Small intestine (tissue), 7 donors: ENCODE measurements around the gene LAMB1. TPM values are rescaled to one million over a fixed set of nuclear protein-coding genes. Genes with fewer than 3 reads are reported as not detected.

Experiments used
- DNase-seq, 2 donors: peaks; one replicate each; pipeline versions ENCODE4 v3.0.0 to v3.0.0-alpha.2; 2013
- FAIRE-seq: peaks from 2 replicates; lab custom pipeline; 2012; peaks lifted over from hg19 to GRCh38; lab: Jason Lieb, UNC
- H3K27ac ChIP-seq, 3 donors: one replicate each; pipeline ENCODE4 v1.5.1; 2013; ENCODE audit warnings: low read length in 2 of 3, mild to moderate bottlenecking in 2 of 3, control low read depth in 1 of 3, inconsistent platforms in 1 of 3, low read depth in 1 of 3, moderate library complexity in 1 of 3
- H3K27me3 ChIP-seq, 3 donors: one replicate each; pipeline ENCODE4 v1.6.1; 2013; ENCODE audit warnings: low read length in 3 of 3, inconsistent platforms in 1 of 3; ENCODE audit not compliant: control insufficient read depth in 3 of 3, insufficient read depth in 3 of 3
- H3K36me3 ChIP-seq, 3 donors: one replicate each; pipeline ENCODE4 v1.6.1; 2013; ENCODE audit warnings: low read length in 3 of 3, inconsistent platforms in 1 of 3, low read depth in 1 of 3, mild to moderate bottlenecking in 1 of 3, moderate library complexity in 1 of 3; ENCODE audit not compliant: control insufficient read depth in 3 of 3, insufficient read depth in 2 of 3
- H3K4me1 ChIP-seq, 3 donors: one replicate each; pipeline ENCODE4 v1.6.1; 2013; ENCODE audit warnings: low read length in 2 of 3, inconsistent platforms in 1 of 3, low read depth in 1 of 3, mild to moderate bottlenecking in 1 of 3, moderate library complexity in 1 of 3; ENCODE audit not compliant: control insufficient read depth in 3 of 3, insufficient read depth in 2 of 3
- H3K4me3 ChIP-seq, 3 donors: one replicate each; pipeline ENCODE4 v1.5.1; 2013; ENCODE audit warnings: low read length in 3 of 3, control low read depth in 1 of 3, inconsistent platforms in 1 of 3, low read depth in 1 of 3, mild to moderate bottlenecking in 1 of 3, moderate library complexity in 1 of 3
- H3K9me3 ChIP-seq, 2 donors: one replicate each; pipeline ENCODE4 v1.6.1; 2013; ENCODE audit warnings: low read depth in 1 of 2, low read length in 1 of 2; ENCODE audit not compliant: control insufficient read depth in 2 of 2, insufficient read depth in 1 of 2
- WGBS, 3 donors: extraction: QIAGEN DNeasy Blood & Tissue Kit; methylation state at CpG; one replicate each; pipeline ENCODE4 v1.1.7; 2013; 5-methylcytosine and 5-hydroxymethylcytosine counted together
- polyA plus RNA-seq, 4 donors: library from polyadenylated mRNA; stranded (reverse) in 3 of 4; unstranded in 1 of 4; fragments of 200-250 nt in 3 of 4; fragments of 120-200 nt in 1 of 4; gene quantifications; one replicate each; pipeline versions ENCODE4 v1.2.1 to v1.2.3, GENCODE V29; 2013
- donor health status: healthy with polysubstance abuse.
- donor health status: control.
- donor health status: control.
- donor health status: Bipolar disorder and iron deficiency.
- donor health status: healthy.

Gene LAMB1
- polyA plus RNA-seq, 4 donors, result 15.9 to 190 (median 71.5) TPM

DNA sequence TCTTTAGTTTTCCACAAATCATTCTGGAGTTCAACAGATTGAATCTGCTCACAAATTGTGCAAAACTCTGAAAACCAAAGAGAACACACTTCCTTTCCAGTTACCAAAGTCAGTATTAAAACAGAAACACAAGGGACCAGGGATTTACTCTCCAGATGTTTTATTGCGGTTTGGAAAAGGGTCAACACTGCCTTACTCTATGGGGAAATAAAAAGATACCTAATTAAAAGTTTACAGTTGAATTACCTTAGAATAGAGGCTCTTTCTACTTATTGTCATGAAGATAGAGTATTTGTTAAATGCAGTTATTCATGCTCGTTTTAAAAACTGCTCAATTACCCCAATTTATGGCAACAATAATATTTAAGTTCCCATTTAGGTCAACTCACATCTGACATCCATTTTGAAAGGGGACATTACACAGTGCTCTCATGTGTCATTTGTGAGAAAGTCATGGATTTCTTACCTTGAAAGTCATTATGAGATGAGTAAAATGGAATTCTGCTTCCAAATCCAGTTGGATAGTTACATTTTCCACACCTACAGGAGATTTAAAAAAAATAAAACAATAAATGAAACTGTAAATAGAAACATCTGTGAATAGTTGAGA, 8.4 kb downstream of the LAMB1 start:
- H3K27ac ChIP-seq, result peak overlapping the region in 1 of 3 donors; percentile 70
- peaks cover 0 to 2% (median 0%) of the 10 kb centered on the region in 3 donors for H3K27me3 ChIP-seq
- H3K9me3 ChIP-seq, result no peaks in the 10 kb centered on the region
- no peak overlapping the region for H3K4me3 ChIP-seq
- 15 to 35% (median 23%) methylated on average over 2 of the region's 2 CpGs for WGBS, 3 donors
- peaks cover 8 to 48% (median 13%) of the 10 kb centered on the region in 3 donors for H3K4me1 ChIP-seq
- DNase-seq, result no peak
- H3K36me3 ChIP-seq, result peaks cover 0 to 34% (median 8%) of the 10 kb centered on the region in 3 donors
- FAIRE-seq, result no peak

DNA sequence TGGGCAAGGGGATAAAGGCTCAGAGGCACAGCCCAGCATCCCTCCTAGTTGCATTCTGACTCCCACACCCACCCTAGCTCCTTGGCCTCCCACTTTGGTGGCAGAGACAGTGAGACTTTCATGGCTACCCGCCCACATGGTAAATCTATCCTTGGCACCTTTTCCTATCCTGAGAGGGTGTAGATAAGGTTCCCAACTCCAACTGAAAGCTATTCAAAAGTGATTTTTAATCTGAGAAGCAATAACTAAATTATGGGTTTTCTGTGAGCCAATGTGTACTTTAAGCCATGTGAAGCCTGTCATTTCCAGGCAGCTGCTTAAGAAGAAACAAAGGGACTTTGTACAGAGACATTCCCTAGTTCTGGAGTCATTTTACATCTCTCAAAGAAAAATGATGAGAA, 9.1 kb downstream of the LAMB1 start:
- peaks cover 0 to 2% (median 0%) of the 10 kb centered on the region in 3 donors for H3K27me3 ChIP-seq
- H3K4me1 ChIP-seq, result peaks cover 7 to 46% (median 13%) of the 10 kb centered on the region in 3 donors
- no peaks in the 10 kb centered on the region for H3K9me3 ChIP-seq
- peak overlapping the region in 2 of 3 donors; percentile 55 to 70 for H3K27ac ChIP-seq
- FAIRE-seq (no peak), DNase-seq (peak; percentile 74 to 78)
- WGBS, 3 donors, result 8 to 38% (median 19%) methylated on average over 1 of the region's 1 CpG
- H3K4me3 ChIP-seq, result no peak overlapping the region
- peaks cover 0 to 34% (median 8%) of the 10 kb centered on the region in 3 donors for H3K36me3 ChIP-seq

DNA sequence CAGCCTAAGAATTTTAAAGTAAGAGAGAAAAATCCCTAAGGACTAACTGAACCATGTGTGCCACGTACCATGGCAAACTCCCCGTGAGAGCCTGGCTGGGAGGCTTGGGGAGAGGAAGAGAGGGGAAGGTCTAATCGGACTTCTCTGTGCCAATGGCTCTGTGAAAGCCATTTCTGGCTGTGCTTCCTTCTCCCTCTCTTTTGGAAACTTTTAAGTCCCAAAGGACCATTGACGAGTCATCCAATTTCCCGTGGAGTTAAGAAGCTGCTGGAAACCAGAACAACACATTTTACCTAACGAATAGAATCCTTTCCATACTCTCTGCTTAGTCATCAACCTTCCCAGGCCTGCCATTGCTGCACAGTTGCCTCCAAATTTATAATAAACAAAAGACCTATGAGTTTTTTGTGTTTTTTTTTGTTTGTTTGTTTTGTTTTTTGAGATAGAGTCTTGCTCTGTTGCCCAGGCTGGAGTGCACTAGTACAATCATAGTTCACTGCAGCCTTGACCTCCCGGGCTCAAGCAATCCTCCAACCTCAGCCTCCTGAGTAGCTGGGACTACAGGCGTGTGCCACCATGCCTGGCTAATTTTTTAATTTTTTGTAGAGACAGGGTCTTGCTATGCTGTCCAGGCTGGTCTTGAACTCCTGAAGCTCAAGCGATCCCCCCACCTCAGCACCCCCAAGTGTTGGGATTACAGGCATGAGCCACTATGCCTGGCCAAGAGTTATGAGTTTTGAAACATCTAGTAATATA, 13.2 kb downstream of the LAMB1 start:
- H3K36me3 ChIP-seq, result peaks cover 0 to 45% (median 5%) of the 10 kb centered on the region in 3 donors
- H3K4me1 ChIP-seq, result peaks cover 0 to 15% (median 3%) of the 10 kb centered on the region in 3 donors
- peak overlapping the region in 1 of 3 donors; percentile 61 for H3K27ac ChIP-seq
- WGBS, 3 donors, result 74 to 87% (median 85%) methylated on average over 9 of the region's 9 CpGs
- peaks cover 0 to 2% (median 0%) of the 10 kb centered on the region in 3 donors for H3K27me3 ChIP-seq
- DNase-seq, result no peak
- no peak for FAIRE-seq
- no peaks in the 10 kb centered on the region for H3K9me3 ChIP-seq
- H3K4me3 ChIP-seq, result no peak overlapping the region

DNA sequence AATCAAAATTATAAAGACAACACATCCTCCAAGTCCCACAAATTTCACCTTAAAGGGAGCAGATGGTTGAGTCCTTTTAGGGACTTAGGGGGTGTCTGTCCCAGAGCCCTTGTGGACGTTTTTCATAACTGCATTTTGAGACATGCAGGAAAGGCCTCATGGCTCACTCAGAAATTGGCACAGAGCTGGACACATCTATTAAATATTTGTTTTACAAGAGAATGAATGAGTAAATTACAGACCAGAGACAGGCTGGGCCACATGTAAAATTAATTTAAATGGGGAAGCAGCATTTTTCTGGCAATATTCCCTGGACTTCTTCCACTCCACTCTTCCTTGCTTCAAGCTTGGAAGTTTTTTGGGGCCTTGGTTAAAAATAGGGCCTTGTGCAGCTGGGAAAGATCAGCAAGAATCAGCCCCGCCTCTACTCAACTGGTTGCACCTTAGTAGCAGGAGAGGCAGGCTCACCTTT, 20.0 kb downstream of the LAMB1 start:
- WGBS, 3 donors, result 41 to 61% (median 41%) methylated on average over 2 of the region's 2 CpGs
- no peaks in the 10 kb centered on the region for H3K9me3 ChIP-seq
- H3K4me3 ChIP-seq, result no peak overlapping the region
- peaks cover 0 to 40% (median 7%) of the 10 kb centered on the region in 3 donors for H3K36me3 ChIP-seq
- H3K4me1 ChIP-seq, result no peaks in the 10 kb centered on the region
- H3K27ac ChIP-seq, result no peak overlapping the region
- DNase-seq (peak in 1 of 2 donors; percentile 34), FAIRE-seq (no peak)
- H3K27me3 ChIP-seq, result no peaks in the 10 kb centered on the region

DNA sequence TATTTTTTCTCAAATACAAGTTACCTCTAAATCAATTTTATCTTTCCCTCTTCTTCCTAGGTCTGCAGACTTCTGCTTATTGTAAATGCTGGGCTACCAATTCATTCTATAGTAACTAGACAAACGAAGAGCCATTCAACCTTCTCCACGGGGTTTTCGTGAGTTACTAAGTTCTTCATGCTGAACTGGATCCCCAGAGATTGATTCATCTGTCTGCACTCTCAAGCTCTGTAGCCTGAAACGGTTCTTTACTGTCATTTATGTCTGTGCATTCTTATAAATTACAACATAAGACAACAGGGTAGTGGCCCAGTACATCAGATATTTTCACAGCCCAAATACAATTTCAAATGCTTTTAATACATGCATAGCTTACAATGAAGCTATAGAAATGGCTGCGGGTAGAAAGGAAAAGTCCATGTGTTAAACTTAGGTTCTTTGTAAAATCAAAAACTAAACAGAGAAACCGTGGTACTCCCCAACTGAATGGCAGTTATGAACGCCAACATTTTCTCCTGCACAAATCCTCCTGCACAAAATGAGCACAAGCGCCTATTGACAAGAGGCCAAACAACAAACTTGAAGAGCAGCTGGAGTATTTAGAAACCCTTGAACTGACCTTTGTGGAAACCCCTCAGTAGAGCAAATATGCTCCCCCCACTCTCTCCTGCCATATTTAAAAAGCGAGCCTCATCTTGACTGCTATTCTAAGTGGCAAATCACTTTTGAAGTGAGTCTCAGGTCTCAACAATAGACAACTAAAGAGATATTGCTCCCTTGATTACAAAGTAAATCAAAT, 20.7 kb downstream of the LAMB1 start:
- H3K27ac ChIP-seq, result no peak overlapping the region
- H3K9me3 ChIP-seq, result no peaks in the 10 kb centered on the region
- no peaks in the 10 kb centered on the region for H3K4me1 ChIP-seq
- FAIRE-seq (no peak), DNase-seq (no peak)
- H3K36me3 ChIP-seq, result peaks cover 0 to 41% (median 9%) of the 10 kb centered on the region in 3 donors
- WGBS, 3 donors, result 65 to 81% (median 76%) methylated on average over 9 of the region's 9 CpGs
- H3K27me3 ChIP-seq, result no peaks in the 10 kb centered on the region
- no peak overlapping the region for H3K4me3 ChIP-seq

DNA sequence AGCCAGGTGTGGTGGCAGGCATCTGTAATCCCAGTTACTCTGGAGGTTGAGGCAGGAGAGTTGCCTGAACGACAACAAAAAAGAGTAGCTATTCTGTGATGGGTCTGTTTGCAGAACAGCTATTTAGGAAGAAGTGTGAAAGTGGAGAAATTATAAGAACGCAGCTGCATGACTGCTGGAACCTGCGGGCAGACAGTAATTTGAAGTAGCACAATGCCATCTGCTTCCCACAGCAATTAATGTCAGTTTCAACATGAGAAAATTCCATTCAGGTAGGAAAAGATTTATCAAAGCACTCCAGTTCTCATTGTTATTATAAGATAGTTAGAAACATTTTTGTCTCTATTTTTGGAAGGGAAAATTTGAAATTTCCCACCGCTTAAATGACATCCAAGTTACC, 21.5 kb downstream of the LAMB1 start:
- 71 to 80% (median 76%) methylated on average over 4 of the region's 4 CpGs for WGBS, 3 donors

DNA sequence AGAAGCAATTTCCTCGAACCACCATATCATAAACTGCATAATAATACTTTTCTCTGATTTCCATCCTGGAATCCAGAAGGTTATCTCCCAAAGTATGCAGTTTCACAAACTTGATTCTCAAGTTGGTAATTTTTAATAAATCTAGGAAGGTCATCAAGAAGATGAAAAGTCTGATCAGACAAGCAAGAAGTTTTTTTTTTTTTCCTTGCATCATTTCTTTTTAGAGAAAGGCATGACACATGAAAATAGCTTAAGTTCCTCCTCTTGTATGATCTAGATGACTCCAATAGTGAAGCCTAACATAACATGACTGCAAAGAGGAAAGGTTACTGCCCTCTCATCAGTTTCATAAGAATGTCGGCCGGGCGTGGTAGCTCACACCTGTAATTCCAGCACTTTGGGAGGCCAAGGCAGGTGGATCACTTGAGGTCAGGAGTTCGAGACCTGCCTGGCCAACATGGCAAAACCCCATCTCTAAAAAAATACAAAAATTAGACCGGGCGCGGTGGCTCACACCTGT, 22.2 kb downstream of the LAMB1 start:
- no peak for FAIRE-seq

More for the DNA sequence above, 21.5 kb downstream of the LAMB1 start:
- no peak for FAIRE-seq
- no peaks in the 10 kb centered on the region for H3K27me3 ChIP-seq
- no peaks in the 10 kb centered on the region for H3K9me3 ChIP-seq
- peaks cover 0 to 43% (median 11%) of the 10 kb centered on the region in 3 donors for H3K36me3 ChIP-seq
- no peaks in the 10 kb centered on the region for H3K4me1 ChIP-seq
- DNase-seq, result no peak
- no peak overlapping the region for H3K27ac ChIP-seq
- H3K4me3 ChIP-seq, result no peak overlapping the region

DNA sequence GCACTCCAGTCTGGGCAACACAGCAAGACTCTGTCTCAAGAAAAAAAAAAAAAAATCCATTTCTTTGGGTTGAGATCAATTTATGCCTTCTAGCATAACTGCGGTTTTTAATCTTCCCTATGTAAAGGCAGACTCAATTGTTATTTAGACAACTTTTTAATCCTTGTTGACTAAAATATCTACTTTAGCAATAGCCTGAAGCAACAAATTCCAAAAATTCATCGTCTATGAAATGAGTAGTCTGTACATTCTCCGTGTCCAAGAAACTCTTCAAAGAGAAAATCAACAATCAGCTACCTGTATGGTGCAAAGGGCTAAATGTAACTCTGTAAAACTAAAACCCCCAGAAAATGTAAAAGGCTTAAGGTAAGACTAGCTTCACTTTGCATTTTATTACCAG, 22.8 kb downstream of the LAMB1 start:
- H3K27me3 ChIP-seq, result no peaks in the 10 kb centered on the region
- no peaks in the 10 kb centered on the region for H3K4me1 ChIP-seq
- H3K4me3 ChIP-seq, result no peak overlapping the region
- no peak for FAIRE-seq
- no peak for DNase-seq
- no peaks in the 10 kb centered on the region for H3K9me3 ChIP-seq
- H3K36me3 ChIP-seq, result peaks cover 1 to 47% (median 11%) of the 10 kb centered on the region in 3 donors
- H3K27ac ChIP-seq, result no peak overlapping the region
- WGBS, 3 donors, result 91 to 94% (median 91%) methylated on average over 3 of the region's 3 CpGs

More for the DNA sequence above, 22.2 kb downstream of the LAMB1 start:
- no peak for DNase-seq
- Histone ChIP-seq H3K27ac (no peak overlapping the region), H3K9me3 (no peaks in the 10 kb centered on the region), H3K4me3 (no peak overlapping the region), H3K27me3 (no peaks in the 10 kb centered on the region), H3K4me1 (no peaks in the 10 kb centered on the region), H3K36me3 (peaks cover 0 to 49% (median 11%) of the 10 kb centered on the region in 3 donors)
- 91 to 96% (median 94%) methylated on average over 8 of the region's 8 CpGs for WGBS, 3 donors
